Activated CD4-positive, alpha-beta T cell treated with anti-CD3 and anti-CD28 coated beads for 24 hours (primary cell): ENCODE results near the gene VTCN1.

ENCODE experiments used
- DNase-seq, 2 donors: peaks; one replicate each; pipeline ENCODE4 v3.0.0-alpha.2; 2020; ENCODE audit warnings: low read depth in 2 of 2

VTCN1 gene

GRCh38 chr1:117096951-117097408 lies 113.7 kb downstream of the VTCN1 start:
- no peak for DNase-seq

GRCh38 chr1:117094841-117095604 lies 115.7 kb downstream of the VTCN1 start:
- no peak for DNase-seq

- DNase-seq, result no peak
Measured at GRCh38 chr1:117093870-117094621, 116.7 kb downstream of the VTCN1 start.
